Common myeloid progenitor, CD34-positive (primary cell): ENCODE measurements around the gene FUT1.
A peak's percentile ranks its signal among the peaks of the same experiment; 100 is the strongest.
"Not testable (repeated sequence)": the region's sequence is repeated elsewhere in the genome, so short reads cannot be mapped to it uniquely, and the experiment has no call there.

Source experiments
- CTCF ChIA-PET: fragments of 350-600 bp; sonication (Branson Sonifier 250); formaldehyde crosslinking; loops from one replicate; lab custom pipeline; 2021; ENCODE audit warnings: antibody characterized with exemption; lab: Charles Lee
- POLR2A ChIA-PET: fragments of 350-600 bp; sonication (Branson Sonifier 250); formaldehyde crosslinking; loops from one replicate; lab custom pipeline; 2021; ENCODE audit warnings: antibody characterized with exemption; lab: Charles Lee
- DNase-seq, 3 donors: peaks; one replicate each; pipeline versions ENCODE4 v3.0.0 to v3.0.0-alpha.2; 2013
- H3K27ac ChIP-seq, 2 experiments: 1 replicate in 1 of 2; 2 replicates in 1 of 2; pipeline ENCODE4 v1.7.0; 2013; ENCODE audit warnings: inconsistent platforms in 2 of 2, low read length in 2 of 2, mild to moderate bottlenecking in 2 of 2, low read depth in 1 of 2, moderate library complexity in 1 of 2; ENCODE audit not compliant: severe bottlenecking in 2 of 2, insufficient read depth in 1 of 2, poor library complexity in 1 of 2
- H3K27me3 ChIP-seq, 5 experiments: replicated peaks in 2 of 5; 1 replicate in 3 of 5; 2 replicates in 2 of 5; pipeline versions ENCODE4 v1.6.1 to v1.7.0; 2013; ENCODE audit warnings: low read length in 4 of 5, mild to moderate bottlenecking in 2 of 5, moderate library complexity in 2 of 5, inconsistent platforms in 1 of 5; ENCODE audit not compliant: insufficient read depth in 5 of 5, control insufficient read depth in 4 of 5
- H3K36me3 ChIP-seq, 4 experiments: 1 replicate in 2 of 4; 2 replicates in 2 of 4; pipeline versions ENCODE4 v1.6.1 to v1.7.0; 2013; ENCODE audit warnings: low read length in 3 of 4, control low read depth in 1 of 4, mild to moderate bottlenecking in 1 of 4; ENCODE audit not compliant: control insufficient read depth in 4 of 4, insufficient read depth in 4 of 4
- H3K4me1 ChIP-seq, 4 experiments: 1 replicate in 3 of 4; 2 replicates in 1 of 4; pipeline versions ENCODE4 v1.6.1 to v1.7.1; 2013; ENCODE audit warnings: low read length in 3 of 4, mild to moderate bottlenecking in 3 of 4, control low read depth in 1 of 4, inconsistent platforms in 1 of 4, moderate library complexity in 1 of 4; ENCODE audit not compliant: control insufficient read depth in 4 of 4, insufficient read depth in 4 of 4; ENCODE audit errors: control extremely low read depth in 1 of 4
- H3K4me3 ChIP-seq, 7 experiments: 1 replicate in 4 of 7; 2 replicates in 3 of 7; pipeline versions ENCODE4 v1.5.1 to v1.7.0; 2013; ENCODE audit warnings: mild to moderate bottlenecking in 7 of 7, low read length in 6 of 7, moderate library complexity in 6 of 7, inconsistent platforms in 2 of 7, low read depth in 2 of 7, control low read depth in 1 of 7; ENCODE audit not compliant: insufficient read depth in 4 of 7, control insufficient read depth in 1 of 7; ENCODE audit errors: extremely low read depth in 1 of 7
- H3K9me3 ChIP-seq, 5 experiments: 1 replicate in 4 of 5; 2 replicates in 1 of 5; pipeline versions ENCODE4 v1.6.1 to v1.7.1; 2013; ENCODE audit warnings: low read length in 4 of 5, mild to moderate bottlenecking in 2 of 5, inconsistent platforms in 1 of 5, low read depth in 1 of 5, moderate library complexity in 1 of 5; ENCODE audit not compliant: control insufficient read depth in 4 of 5, insufficient read depth in 2 of 5; ENCODE audit errors: control extremely low read depth in 1 of 5
- WGBS: methylation state at CpG from one replicate; pipeline ENCODE4 v1.1.5; 2013; ENCODE audit not compliant: insufficient coverage; 5-methylcytosine and 5-hydroxymethylcytosine counted together

Gene FUT1

DNA sequence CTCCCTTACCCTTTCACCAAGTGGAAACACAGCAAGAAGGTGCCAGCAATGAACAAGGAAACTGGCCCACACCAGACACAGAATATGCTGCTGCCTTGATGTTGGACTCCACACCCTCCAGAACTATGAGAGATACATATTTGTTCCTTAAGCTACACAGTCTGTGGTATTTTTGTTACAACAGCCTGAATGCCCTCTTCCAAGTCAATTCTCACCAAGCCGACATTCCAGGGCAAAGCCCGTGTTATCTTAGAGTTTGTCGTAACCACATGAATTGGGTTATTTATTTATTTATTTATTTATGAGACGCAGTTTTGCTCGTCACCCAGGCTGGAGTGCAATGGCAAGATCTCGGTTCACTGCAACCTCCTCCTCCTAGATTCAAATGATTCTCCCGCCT lies 17.8 kb upstream of the FUT1 start:
- Histone ChIP-seq H3K4me3 (no peak overlapping the region), H3K27me3 (peaks cover 0 to 2% (median 0%) of the 10 kb centered on the region in 5 experiments), H3K9me3 (no peaks in the 10 kb centered on the region), H3K27ac (no peak overlapping the region), H3K4me1 (no peaks in the 10 kb centered on the region), H3K36me3 (no peaks in the 10 kb centered on the region)
- 100% methylated on average over 4 of the region's 7 CpGs for WGBS
- DNase-seq, result no peak
- ChIA-PET POLR2A (no interaction called here), CTCF (interaction anchor here (1.0 kb wide), 1 partner anchor 17 kb away, joined by 4 read pairs; no protein-coding TSS in a partner anchor)

GRCh38 chr19:48768994-48769713 lies 16.7 kb upstream of the FUT1 start:
- DNase-seq, result no peak
- Histone ChIP-seq H3K27me3 (peaks cover 0 to 2% (median 0%) of the 10 kb centered on the region in 5 experiments), H3K4me3 (no peak overlapping the region), H3K4me1 (no peaks in the 10 kb centered on the region), H3K36me3 (no peaks in the 10 kb centered on the region), H3K9me3 (no peaks in the 10 kb centered on the region), H3K27ac (no peak overlapping the region)
- ChIA-PET CTCF (interaction anchor here (0.6 to 1.5 kb wide), 3 partner anchors 42 to 123 kb away, joined by 3 read pairs; partner anchors contain the start of gene CA11), POLR2A (no interaction called here)
- 98% methylated on average over 4 of the region's 11 CpGs for WGBS

GRCh38 chr19:48768171-48768753 lies 15.8 kb upstream of the FUT1 start:
- POLR2A ChIA-PET, H3K9me3 ChIP-seq, H3K27me3 ChIP-seq, H3K27ac ChIP-seq, H3K36me3 ChIP-seq, H3K4me1 ChIP-seq, DNase-seq, H3K4me3 ChIP-seq: not testable (repeated sequence)
- CTCF ChIA-PET, result interaction anchor here (1.5 kb wide), 1 partner anchor 122 kb away, joined by 3 read pairs; the partner anchor contains the start of gene CA11
- WGBS, result 35% methylated on average over 2 of the region's 6 CpGs

DNA sequence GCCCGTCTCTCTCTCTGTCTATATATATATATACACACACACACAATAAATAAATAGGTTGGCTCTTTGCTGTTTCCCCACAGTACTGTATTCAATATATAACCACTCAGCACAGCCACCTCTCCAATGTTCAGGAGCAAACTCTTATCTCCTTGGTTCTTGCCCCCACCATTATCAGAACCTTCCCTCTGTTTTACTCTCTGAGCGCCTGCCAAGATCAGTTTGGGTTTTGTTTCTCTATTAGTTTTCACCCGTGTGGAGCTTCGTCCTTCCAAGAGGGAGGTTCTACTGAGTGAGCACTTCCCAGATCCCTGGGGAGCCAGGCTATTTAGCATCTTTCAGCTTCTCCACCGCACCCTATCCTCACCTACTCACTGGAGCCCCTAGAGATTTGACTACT lies 13.4 kb upstream of the FUT1 start:
- H3K27ac ChIP-seq, DNase-seq, CTCF ChIA-PET, H3K4me1 ChIP-seq, H3K27me3 ChIP-seq, H3K4me3 ChIP-seq, H3K36me3 ChIP-seq, H3K9me3 ChIP-seq, POLR2A ChIA-PET: not testable (repeated sequence)
- WGBS, result 100% methylated on average over 1 of the region's 5 CpGs

GRCh38 chr19:48760504-48761205 lies 8.2 kb upstream of the FUT1 start:
- H3K9me3 ChIP-seq, result no peaks in the 10 kb centered on the region
- peaks cover 0 to 7% (median 2%) of the 10 kb centered on the region in 5 experiments for H3K27me3 ChIP-seq
- CTCF ChIA-PET, result interaction anchor here (1.5 kb wide), 1 partner anchor 14 kb away, joined by 3 read pairs; the partner anchor contains the start of gene IZUMO1
- peak overlapping the region in 1 of 7 experiments; percentile 33 for H3K4me3 ChIP-seq
- no peaks in the 10 kb centered on the region for H3K36me3 ChIP-seq
- DNase-seq, result no peak
- peaks cover 0 to 8% (median 4%) of the 10 kb centered on the region in 4 experiments for H3K4me1 ChIP-seq
- 37% methylated on average over 15 of the region's 16 CpGs for WGBS
- POLR2A ChIA-PET, result no interaction called here
- H3K27ac ChIP-seq, result no peak overlapping the region

DNA sequence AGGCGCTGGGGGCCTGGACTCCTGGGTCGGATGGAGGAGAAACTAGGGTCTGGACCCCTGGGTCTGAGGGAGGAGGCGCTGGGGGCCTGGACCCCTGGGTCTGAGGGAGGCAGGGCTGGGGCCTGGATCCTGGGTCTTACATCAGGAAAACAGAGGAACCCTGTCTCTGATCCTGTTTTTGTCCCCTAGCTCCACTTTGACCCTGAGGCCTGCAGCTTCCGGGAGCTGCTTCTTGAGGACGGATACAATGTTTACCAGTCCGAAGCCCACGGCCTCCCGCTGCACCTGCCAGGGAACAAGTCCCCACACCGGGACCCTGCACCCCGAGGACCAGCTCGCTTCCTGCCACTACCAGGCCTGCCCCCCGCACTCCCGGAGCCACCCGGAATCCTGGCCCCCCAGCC lies 5.3 kb upstream of the FUT1 start:
- CTCF ChIA-PET, result interaction anchor here (1.1 to 1.4 kb wide), 2 partner anchors 9 to 25 kb away, joined by 3 read pairs; no protein-coding TSS in a partner anchor
- Histone ChIP-seq H3K36me3 (no peaks in the 10 kb centered on the region), H3K4me3 (no peak overlapping the region), H3K9me3 (no peaks in the 10 kb centered on the region), H3K4me1 (peaks cover 0 to 18% (median 12%) of the 10 kb centered on the region in 4 experiments), H3K27me3 (peaks cover 0 to 15% (median 15%) of the 10 kb centered on the region in 5 experiments), H3K27ac (no peak overlapping the region)
- 93% methylated on average over 9 of the region's 14 CpGs for WGBS
- POLR2A ChIA-PET, result no interaction called here
- no peak for DNase-seq
